Loucy (cell line): ENCODE measurements around the gene METTL17.

Experiments used
- CTCF ChIP-seq: fragments of 200-600 bp; sonication (generic); conservative IDR thresholded peaks from 2 replicates; pipeline ENCODE4 v1.5.1; 2014; ENCODE audit warnings: mild to moderate bottlenecking, antibody characterized with exemption, low read length
- EZH2phosphoT487 ChIP-seq: fragments of 200-600 bp; IDR thresholded peaks from 2 replicates; pipeline ENCODE4 v1.6.1; 2018; ENCODE audit warnings: antibody characterized with exemption, mild to moderate bottlenecking, moderate library complexity, borderline replicate concordance

GRCh38 chr14:21023817-21024584 lies 34.2 kb downstream of the METTL17 start:
- no peak for TF ChIP-seq CTCF
- TF ChIP-seq EZH2phosphoT487: no peak
